GM21528 (cell line): Measurements from ENCODE around the gene CDK5RAP3.
"Not testable (repeated sequence)": the region's sequence is repeated elsewhere in the genome, so short reads cannot be mapped to it uniquely, and the experiment has no call there.

Source experiments
- ATAC-seq: cut with Tn5 transposase; IDR thresholded peaks from one replicate; pipeline ENCODE4 v1.9.1; 2021; ENCODE audit warnings: mild to moderate bottlenecking, moderate library complexity; ENCODE audit not compliant: unreplicated experiment, low FRiP score

The CDK5RAP3 gene

GRCh38 chr17:47994724-47995123, 23.8 kb downstream of the CDK5RAP3 start:
- ATAC-seq, result no peak

GRCh38 chr17:47995241-47995935, 24.5 kb downstream of the CDK5RAP3 start:
- ATAC-seq, result no peak

- ATAC-seq, result no peak
Observed at GRCh38 chr17:47996201-47996600, 25.3 kb downstream of the CDK5RAP3 start.

- ATAC-seq, result no peak
Observed at GRCh38 chr17:47997586-47997985, 26.7 kb downstream of the CDK5RAP3 start.

- no peak for ATAC-seq
Observed at GRCh38 chr17:47998044-47998443, 27.1 kb downstream of the CDK5RAP3 start.

GRCh38 chr17:47999582-47999981, 28.7 kb downstream of the CDK5RAP3 start:
- no peak for ATAC-seq

GRCh38 chr17:48001197-48001596, 30.3 kb downstream of the CDK5RAP3 start:
- ATAC-seq, result no peak

GRCh38 chr17:48001657-48002056, 30.7 kb downstream of the CDK5RAP3 start:
- ATAC-seq, result not testable (repeated sequence)

GRCh38 chr17:48002266-48002915, 31.5 kb downstream of the CDK5RAP3 start:
- no peak for ATAC-seq

GRCh38 chr17:48002916-48003416, 32.1 kb downstream of the CDK5RAP3 start:
- ATAC-seq, result no peak

GRCh38 chr17:48003417-48004151, 32.7 kb downstream of the CDK5RAP3 start:
- ATAC-seq, result no peak

- ATAC-seq, result no peak
Observed at GRCh38 chr17:48004983-48005382, 34.1 kb downstream of the CDK5RAP3 start.

- no peak for ATAC-seq
Observed at GRCh38 chr17:48006936-48007709, 36.2 kb downstream of the CDK5RAP3 start.

GRCh38 chr17:48010193-48010592, 39.3 kb downstream of the CDK5RAP3 start:
- no peak for ATAC-seq

- ATAC-seq, result no peak
Observed at GRCh38 chr17:48011405-48012150, 40.7 kb downstream of the CDK5RAP3 start.

GRCh38 chr17:48012151-48012520, 41.2 kb downstream of the CDK5RAP3 start:
- ATAC-seq, result no peak

- ATAC-seq, result no peak
Observed at GRCh38 chr17:48012654-48013053, 41.7 kb downstream of the CDK5RAP3 start.

GRCh38 chr17:48013876-48014594, 43.1 kb downstream of the CDK5RAP3 start:
- no peak for ATAC-seq

GRCh38 chr17:48014595-48015111, 43.7 kb downstream of the CDK5RAP3 start:
- no peak for ATAC-seq
